Measurements from ENCODE around the gene TMEM123. TPM values are rescaled to one million over a fixed set of nuclear protein-coding genes. Genes with fewer than 3 reads are reported as not detected.

The TMEM123 gene
- polyA plus RNA-seq, 3 donors, result 68.7 to 368 (median 263) TPM

DNA sequence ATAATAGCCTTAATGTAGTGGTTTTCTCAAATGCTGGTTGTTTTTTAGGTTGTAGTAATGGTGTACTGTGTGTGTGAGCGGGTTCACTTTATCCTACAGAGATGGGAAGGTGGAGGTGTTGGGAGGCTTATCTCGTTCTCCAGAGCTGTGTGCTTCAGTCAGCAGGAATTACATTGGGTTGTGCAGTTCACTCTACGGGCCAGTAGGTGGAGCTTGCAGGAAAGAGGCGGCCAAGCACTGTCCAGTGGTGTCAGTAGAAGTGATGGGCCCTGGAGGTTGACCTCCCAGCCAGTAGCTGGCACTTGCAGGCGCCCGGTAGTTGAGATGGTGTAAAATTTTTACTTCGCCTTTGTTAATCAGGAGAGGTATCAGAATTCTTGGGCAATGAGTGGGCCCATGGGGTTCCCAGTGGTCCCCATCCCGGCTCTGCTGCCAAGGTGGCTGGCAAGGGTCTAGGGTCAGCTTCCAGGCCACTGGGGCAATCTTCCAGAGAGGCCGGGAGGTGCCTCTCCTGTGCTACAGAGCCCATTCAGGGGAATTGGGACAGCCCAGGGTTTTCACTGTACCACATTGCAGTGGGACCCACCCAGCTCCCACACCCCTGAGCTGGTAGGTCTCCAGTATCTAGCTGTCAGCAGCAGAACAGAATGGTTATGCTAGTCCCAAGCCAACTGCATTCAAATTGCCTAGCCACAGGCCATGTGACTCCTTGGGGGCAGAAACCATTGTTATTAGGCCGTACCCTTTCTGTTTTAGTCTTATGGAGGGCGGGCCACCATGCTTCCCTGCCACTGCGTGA lies 61.7 kb downstream of the TMEM123 start:
- H3K27ac Mint-ChIP-seq, result peak overlapping the region in 2 of 7 donors; percentile 14 to 17
- H3K27ac ChIP-seq (ENCODE audit: low read depth in 1 of 2, low read length in 2 of 2), result peak overlapping the region in 1 of 2 donors; percentile 32

DNA sequence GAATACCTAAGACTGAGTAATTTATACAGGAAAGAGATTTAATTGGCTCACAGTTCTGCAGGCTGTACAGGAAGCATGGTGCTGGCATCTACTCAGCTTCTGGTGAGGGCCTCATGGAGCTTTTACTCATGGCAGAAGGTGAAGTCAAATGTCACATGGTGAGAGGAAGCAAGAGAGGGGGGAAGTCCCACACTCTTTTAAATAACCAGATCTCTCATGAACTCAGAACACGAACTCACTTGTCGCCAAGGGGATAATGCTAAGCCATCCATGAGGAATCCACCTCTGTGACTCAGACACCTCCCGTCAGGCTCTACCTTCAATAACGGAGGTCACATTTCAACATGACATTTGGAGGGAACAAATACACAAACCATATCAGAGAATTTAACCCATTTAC lies 63.3 kb downstream of the TMEM123 start:
- no peaks in the 10 kb centered on the region for H3K9me3 Mint-ChIP-seq
- TF ChIP-seq, protein P1, sequence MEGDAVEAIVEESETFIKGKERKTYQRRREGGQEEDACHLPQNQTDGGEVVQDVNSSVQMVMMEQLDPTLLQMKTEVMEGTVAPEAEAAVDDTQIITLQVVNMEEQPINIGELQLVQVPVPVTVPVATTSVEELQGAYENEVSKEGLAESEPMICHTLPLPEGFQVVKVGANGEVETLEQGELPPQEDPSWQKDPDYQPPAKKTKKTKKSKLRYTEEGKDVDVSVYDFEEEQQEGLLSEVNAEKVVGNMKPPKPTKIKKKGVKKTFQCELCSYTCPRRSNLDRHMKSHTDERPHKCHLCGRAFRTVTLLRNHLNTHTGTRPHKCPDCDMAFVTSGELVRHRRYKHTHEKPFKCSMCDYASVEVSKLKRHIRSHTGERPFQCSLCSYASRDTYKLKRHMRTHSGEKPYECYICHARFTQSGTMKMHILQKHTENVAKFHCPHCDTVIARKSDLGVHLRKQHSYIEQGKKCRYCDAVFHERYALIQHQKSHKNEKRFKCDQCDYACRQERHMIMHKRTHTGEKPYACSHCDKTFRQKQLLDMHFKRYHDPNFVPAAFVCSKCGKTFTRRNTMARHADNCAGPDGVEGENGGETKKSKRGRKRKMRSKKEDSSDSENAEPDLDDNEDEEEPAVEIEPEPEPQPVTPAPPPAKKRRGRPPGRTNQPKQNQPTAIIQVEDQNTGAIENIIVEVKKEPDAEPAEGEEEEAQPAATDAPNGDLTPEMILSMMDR (IDR thresholded peaks at IDR 0.05), result no peak
- Histone ChIP-seq H3K79me2 (ENCODE audit: insufficient read depth, low read length) (no peaks in the 10 kb centered on the region), H3K27ac (ENCODE audit: low read depth in 1 of 2, low read length in 2 of 2) (no peak overlapping the region), H3K4me2 (replicated peaks; ENCODE audit: extremely low read depth, low read length, poor library complexity, severe bottlenecking) (no peak overlapping the region), H3K4me3 (replicated peaks in 1 of 3; ENCODE audit: low read depth in 2 of 3, low read length in 3 of 3) (no peak overlapping the region), H3K4me1 (ENCODE audit: control insufficient read depth in 1 of 2, insufficient read depth in 2 of 2, low read length in 2 of 2) (no peaks in the 10 kb centered on the region), H2AFZ (ENCODE audit: insufficient read depth, low read depth, low read length, poor library complexity, severe bottlenecking) (no peak overlapping the region), H3K9ac (ENCODE audit: insufficient read depth, low read length, poor library complexity, severe bottlenecking) (no peak overlapping the region), H4K20me1 (ENCODE audit: insufficient read depth, low read length) (peaks cover 37% of the 10 kb centered on the region), H3K36me3 (replicated peaks in 1 of 2; ENCODE audit: control insufficient read depth in 1 of 2, insufficient read depth in 2 of 2, low read length in 2 of 2) (peaks cover 35 to 85% of the 10 kb centered on the region in 2 donors), H3K27me3 (ENCODE audit: control insufficient read depth in 2 of 2, insufficient read depth in 2 of 2, low read length in 2 of 2) (no peaks in the 10 kb centered on the region), H3K9me3 (replicated peaks in 1 of 2; ENCODE audit: control insufficient read depth in 1 of 2, insufficient read depth in 1 of 2, low read length in 2 of 2) (no peaks in the 10 kb centered on the region)
- DNase-seq, result peak in 1 of 3 donors; percentile 53
- H3K27me3 Mint-ChIP-seq (ENCODE audit: low read depth in 3 of 3), result no peaks in the 10 kb centered on the region
- peak overlapping the region in 1 of 7 donors; percentile 6 for H3K27ac Mint-ChIP-seq
- peaks cover 50 to 67% of the 10 kb centered on the region in 2 donors for H3K36me3 Mint-ChIP-seq
- intact Hi-C loops (cut with micrococcal nuclease), result no loop called here
- WGBS (ENCODE audit: insufficient coverage), result 100% methylated on average over 2 of the region's 4 CpGs
- no peak overlapping the region for H3K4me3 Mint-ChIP-seq
- H3K4me1 Mint-ChIP-seq, result peaks cover 5% of the 10 kb centered on the region

More for the DNA sequence above, 61.7 kb downstream of the TMEM123 start:
- H3K36me3 ChIP-seq (replicated peaks in 1 of 2; ENCODE audit: control insufficient read depth in 1 of 2, insufficient read depth in 2 of 2, low read length in 2 of 2), result peaks cover 39 to 83% of the 10 kb centered on the region in 2 donors
- WGBS (ENCODE audit: insufficient coverage), result 66% methylated on average over 11 of the region's 12 CpGs
- intact Hi-C loops (cut with micrococcal nuclease), result loop anchor here (5.0 kb wide), 1 partner anchor 106 kb away; no protein-coding TSS in a partner anchor
- H3K27me3 ChIP-seq (ENCODE audit: control insufficient read depth in 2 of 2, insufficient read depth in 2 of 2, low read length in 2 of 2), result no peaks in the 10 kb centered on the region
- Mint-ChIP-seq H3K4me1 (peaks cover 5% of the 10 kb centered on the region), H3K9me3 (no peaks in the 10 kb centered on the region), H3K36me3 (peaks cover 51 to 63% of the 10 kb centered on the region in 2 donors), H3K27me3 (ENCODE audit: low read depth in 3 of 3) (no peaks in the 10 kb centered on the region), H3K4me3 (no peak overlapping the region)
- no peaks in the 10 kb centered on the region for H3K9me3 ChIP-seq (replicated peaks in 1 of 2; ENCODE audit: control insufficient read depth in 1 of 2, insufficient read depth in 1 of 2, low read length in 2 of 2)
- no peak overlapping the region for H3K4me3 ChIP-seq (replicated peaks in 1 of 3; ENCODE audit: low read depth in 2 of 3, low read length in 3 of 3)
- no peaks in the 10 kb centered on the region for H3K4me1 ChIP-seq (ENCODE audit: control insufficient read depth in 1 of 2, insufficient read depth in 2 of 2, low read length in 2 of 2)
- peak; percentile 51 to 74 (median 61) for DNase-seq
- TF ChIP-seq, protein P1 (IDR thresholded peaks at IDR 0.05), result peak; percentile 90
- no peaks in the 10 kb centered on the region for H3K79me2 ChIP-seq (ENCODE audit: insufficient read depth, low read length)
- peaks cover 50% of the 10 kb centered on the region for H4K20me1 ChIP-seq (ENCODE audit: insufficient read depth, low read length)
- no peak overlapping the region for H3K9ac ChIP-seq (ENCODE audit: insufficient read depth, low read length, poor library complexity, severe bottlenecking)
- H2AFZ ChIP-seq (ENCODE audit: insufficient read depth, low read depth, low read length, poor library complexity, severe bottlenecking), result no peak overlapping the region
- no peak overlapping the region for H3K4me2 ChIP-seq (replicated peaks; ENCODE audit: extremely low read depth, low read length, poor library complexity, severe bottlenecking)

All from CD14-positive monocyte (primary cell).